Iris pigment epithelial cell (primary cell): ENCODE results near the gene ME3.
"Not testable (repeated sequence)": the region's sequence is repeated elsewhere in the genome, so short reads cannot be mapped to it uniquely, and the experiment has no call there.

Experiments
- DNase-seq: peaks from one replicate; pipeline ENCODE4 v3.0.0-alpha.2; 2011; ENCODE audit warnings: low read depth

Gene ME3

DNA sequence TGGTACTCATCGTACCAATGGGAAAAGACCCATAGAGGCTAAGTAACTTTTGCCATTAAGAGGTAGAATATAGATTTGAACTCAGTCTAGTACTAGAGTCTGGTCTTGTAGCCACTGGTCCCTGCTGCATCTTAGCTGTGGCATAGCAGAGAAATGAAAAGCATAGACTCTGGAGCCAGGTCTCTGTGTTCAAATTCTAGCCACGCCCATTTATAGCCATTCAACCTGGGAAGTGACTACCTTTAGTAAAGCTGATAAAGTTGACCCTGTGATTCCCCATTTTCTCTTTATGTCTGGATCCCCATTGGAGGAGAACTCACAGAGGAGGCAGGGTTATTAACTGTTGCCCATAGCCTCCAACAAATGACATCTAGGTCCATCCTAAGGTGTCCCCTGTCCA, 113.6 kb downstream of the ME3 start:
- no peak for DNase-seq

DNA sequence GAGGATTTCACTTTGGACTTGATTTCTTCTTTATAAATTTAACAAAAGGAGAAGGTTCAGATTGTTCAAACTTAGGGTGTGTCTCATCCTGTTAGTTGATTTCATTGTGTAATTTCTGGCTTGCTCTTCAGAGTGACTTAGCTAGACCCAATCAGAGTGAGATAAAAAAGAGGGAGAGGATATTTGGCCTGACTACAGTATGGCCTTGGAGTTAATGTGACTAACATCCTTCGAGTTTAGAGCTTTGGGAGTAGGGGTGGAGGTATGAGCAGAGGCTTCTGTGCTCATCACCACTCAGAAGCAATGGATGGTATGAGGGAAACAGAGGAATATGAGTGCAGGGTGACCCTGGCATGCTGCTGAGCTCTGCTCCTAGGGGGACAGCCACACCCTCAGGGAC, 114.2 kb downstream of the ME3 start:
- peak; percentile 80 for DNase-seq

- no peak for DNase-seq
Observed at GRCh38 chr11:86555866-86556265, 116.5 kb downstream of the ME3 start.

DNA sequence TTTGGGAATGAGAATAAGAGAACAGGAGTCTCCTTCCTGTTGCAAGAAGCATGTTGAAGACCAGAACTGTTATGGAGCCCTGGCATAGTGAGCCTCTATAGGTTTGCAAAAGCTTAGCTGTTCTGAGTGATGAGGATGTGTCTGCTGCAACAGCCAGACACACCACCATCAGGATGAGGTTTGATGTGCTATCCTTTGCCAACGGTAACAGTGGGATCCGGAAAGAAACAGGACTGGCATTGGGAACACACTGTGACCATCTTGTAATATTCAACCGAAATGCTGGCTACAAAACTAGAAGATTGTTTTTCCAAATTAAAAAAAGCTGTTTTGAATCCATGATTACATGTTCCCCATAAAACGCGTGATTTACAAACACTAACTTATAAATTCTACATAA, 117.0 kb downstream of the ME3 start:
- DNase-seq = no peak

GRCh38 chr11:86553265-86553664, 119.2 kb downstream of the ME3 start:
- no peak for DNase-seq

GRCh38 chr11:86551288-86552092, 120.9 kb downstream of the ME3 start:
- peak; percentile 98 for DNase-seq

DNA sequence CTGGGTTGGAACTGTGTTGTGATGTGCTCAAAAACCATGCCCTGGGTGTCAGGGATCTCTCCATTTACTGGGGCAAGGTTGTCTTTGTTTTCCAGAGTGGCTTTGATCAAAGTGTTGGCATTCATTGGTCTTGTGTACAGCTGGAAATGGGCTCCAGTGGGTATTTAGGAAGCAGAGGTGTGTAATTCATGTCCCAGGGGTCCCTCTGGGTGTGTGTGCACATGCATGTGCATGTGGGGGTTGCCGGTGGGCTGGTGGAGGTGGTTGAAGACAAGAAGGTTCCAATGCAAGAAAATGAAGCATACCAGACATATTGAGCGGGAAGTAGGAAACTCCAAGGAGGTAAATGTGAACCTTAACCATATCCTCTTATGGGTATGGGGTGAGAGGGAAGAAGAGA, 121.7 kb downstream of the ME3 start:
- DNase-seq = no peak

DNA sequence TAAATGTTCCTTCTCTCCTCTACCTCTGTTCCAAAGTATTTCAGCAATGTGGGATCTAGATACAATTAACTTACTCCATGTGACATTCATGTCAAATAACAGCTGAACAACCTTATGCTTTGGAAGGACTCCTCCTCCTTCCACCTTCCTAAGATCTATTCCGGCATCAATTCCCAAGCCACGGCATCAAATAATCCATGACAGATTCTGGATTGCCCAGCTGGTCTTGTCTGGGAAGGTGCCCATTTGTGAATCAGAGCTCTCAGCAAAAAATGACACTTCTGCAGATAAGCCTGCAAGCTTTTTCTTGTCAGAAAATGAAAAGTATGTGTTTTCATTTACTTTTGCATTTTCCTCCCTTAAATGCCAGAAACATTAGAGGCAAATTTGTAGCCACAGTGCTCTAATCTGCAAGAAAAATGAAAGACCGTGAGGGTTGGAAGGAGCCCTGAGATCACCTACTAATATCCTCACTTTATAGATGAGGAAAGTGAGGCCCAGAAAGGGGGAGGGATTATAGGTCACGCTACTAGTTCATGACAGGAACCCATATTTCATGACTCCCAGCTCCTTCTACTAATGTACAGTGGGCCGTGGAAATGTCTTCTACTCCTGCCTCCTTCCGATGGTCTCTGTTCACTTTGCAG, 124.0 kb downstream of the ME3 start:
- peak; percentile 73 for DNase-seq

GRCh38 chr11:86547727-86548126, 124.7 kb downstream of the ME3 start:
- DNase-seq = no peak

GRCh38 chr11:86541299-86541698, 131.1 kb downstream of the ME3 start:
- DNase-seq = not testable (repeated sequence)

GRCh38 chr11:86538223-86538548, 134.2 kb downstream of the ME3 start:
- no peak for DNase-seq

DNA sequence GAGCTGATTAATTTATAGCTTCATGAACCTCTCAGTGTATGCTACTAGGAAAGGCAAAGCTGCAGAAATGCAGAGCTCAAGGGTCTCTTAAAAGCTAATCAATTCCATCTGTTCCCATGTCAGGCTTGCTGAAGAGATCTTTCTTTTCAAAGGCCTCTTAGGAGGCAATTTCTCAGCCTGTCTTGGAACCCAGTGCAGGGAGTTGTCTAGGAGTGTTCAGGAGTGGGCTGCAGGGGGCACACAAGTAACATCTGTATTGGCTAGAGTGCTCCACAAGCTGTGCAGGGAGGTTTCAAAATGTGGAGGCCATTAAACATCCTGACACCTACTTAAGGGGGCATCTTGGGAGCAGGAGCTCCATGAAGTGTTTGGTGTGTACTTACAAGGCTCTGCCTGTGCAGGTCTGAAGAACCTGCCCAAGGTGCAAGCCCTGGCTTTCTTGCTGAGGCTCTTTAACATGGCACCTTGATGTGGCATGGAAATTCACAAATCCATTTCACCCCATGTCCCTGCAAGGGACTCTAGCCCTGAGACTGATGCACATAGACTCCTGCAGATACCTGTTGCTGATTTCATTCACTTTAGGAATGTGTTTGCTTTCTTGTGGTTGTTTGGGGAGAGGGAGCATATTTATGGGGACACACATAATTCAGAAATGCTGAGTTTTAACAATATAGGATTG, 134.7 kb downstream of the ME3 start:
- DNase-seq = no peak

- no peak for DNase-seq
Observed at GRCh38 chr11:86535773-86536172, 136.6 kb downstream of the ME3 start.

DNA sequence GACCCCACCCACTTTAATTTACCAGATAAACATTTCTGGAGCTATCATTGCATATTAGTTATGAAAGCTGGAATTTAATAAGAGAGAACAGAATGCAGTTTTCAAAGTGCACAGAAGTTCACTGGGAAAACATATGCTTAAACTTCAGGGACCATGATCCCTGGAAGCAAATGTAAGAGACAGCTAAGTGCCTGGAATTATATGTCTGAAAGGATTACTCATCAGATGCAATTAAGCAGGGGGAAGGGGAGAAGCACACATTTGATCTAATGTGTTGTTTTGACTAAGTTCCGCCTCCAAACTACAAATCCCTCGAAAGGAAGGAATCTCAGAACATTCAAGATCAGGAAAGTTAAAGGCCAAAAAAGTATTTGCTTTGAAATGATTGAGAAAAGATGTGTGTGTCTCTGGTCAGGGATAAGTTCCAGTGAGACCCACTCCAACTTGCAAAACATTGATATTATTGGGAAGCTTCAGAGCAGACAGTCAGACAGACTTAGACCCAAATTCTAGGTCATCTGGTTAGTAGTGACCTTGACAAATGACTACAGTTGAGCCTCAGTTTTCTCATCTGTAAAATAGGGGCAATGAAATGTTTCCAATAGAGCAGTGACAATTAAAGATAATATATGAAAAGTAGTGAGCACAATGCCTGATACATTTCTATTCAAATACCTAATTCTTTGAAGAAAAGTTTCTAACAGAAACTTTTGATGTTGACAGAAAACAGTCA, 147.6 kb downstream of the ME3 start:
- peak; percentile 84 for DNase-seq

DNA sequence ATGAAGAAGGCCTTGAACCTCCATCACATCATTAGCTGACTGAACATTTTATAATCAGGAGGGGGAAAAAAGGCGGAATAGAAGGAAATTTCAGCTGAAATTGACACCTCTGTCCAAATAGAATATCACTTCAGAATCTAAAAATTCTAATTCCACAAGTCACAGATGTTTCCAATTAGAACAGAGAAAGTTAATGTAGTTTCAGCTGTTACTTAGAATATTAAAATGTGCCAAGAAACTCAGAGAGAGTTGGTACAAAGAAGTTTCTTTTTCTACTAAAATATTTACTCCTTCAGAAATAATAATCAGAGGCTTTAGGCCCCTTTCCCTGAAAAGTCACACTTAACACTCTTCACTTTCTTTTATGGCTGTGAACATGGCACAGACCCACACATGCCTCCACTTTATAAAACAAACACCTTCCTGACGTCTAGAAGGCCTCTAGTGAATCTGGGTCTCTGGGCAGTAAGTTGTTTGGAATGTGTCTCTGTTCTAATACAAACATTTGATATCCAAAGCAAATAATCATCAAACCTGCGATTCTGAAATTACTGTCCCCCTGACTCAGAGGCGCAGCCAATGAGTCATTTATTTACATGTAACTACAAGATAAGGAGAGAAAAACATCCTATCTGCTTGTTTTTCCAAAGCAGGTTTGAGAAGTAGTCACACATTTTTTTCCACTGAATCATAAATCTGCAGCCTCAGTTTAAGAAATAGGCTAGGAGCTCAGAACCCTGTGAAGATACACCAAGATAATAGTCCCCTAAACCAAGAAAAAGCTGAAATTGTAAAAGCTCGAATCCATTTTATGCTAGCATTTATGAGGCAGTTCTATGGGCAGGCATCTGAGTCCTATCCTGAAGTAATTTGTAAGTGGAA, 148.4 kb downstream of the ME3 start:
- peak; percentile 98 for DNase-seq

DNA sequence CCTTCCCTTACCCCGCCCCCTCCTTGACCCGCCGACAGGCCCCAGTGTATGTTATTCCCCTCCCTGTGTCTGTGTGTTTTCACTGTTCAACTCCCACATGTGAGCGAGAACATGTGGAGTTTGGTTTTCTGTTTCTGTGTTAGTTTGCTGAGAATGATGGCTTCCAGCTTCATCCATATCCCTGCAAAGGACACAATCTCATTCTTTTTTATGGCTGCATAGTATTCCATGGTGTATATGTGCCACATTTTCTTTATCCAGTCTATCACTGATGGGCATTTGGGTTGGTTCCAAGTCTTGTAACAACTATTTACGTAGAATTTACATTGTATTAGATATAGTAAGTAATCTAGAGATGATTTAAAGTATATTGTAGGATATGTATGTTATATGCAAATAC, 149.9 kb downstream of the ME3 start:
- DNase-seq = not testable (repeated sequence)

DNA sequence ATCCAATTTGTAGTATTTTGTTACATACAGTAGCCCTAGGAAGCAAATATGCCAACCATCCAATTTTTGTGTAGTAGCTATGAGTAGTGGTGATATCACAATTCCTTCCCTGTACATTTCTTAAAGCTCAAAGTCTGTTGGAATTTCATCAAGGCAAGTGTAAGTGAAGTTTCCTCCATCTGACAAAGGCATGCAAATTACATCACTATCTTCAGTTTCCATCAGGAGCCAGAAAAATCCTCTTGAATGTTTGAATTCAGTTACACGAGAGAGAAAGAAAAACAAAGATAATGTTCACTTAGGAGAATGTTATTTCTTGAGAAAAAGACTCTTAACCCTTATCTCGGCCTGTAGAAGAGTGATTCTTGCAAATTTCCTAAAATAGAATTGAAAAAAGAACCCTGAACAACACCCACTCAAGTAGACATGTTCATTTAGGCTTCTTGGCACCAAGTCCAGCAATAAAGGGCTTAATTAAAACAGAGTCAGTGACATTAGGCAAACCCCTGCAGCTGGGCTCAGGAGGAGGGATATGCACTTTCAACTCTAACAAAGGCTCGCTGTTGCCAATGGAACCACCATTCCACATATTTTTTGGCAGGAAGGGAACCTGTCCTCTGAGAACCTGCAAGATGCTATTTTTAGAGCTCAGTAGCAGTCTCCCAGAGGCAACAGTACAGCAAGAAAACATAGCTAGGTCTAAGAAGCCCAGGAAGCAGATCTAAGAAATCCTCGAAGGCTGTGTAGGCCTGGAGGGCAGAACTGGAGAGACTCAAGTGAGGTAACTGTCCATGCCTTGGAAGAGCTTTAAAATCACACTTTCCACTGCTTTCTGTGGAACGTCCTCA, 153.1 kb downstream of the ME3 start:
- DNase-seq = peak; percentile 93

- DNase-seq = no peak
Observed at GRCh38 chr11:86518211-86518610, 154.2 kb downstream of the ME3 start.

- no peak for DNase-seq
Observed at GRCh38 chr11:86517557-86517956, 154.9 kb downstream of the ME3 start.

GRCh38 chr11:86515297-86516094, 156.9 kb downstream of the ME3 start:
- peak; percentile 90 for DNase-seq
